IPS-15b (cell line): Measurements from ENCODE around the gene PBOV1.

Experiments
- H3K27me3 ChIP-seq: one replicate; pipeline ENCODE4 v1.6.1; 2013; ENCODE audit warnings: low read length; ENCODE audit not compliant: control insufficient read depth, insufficient read depth
- H3K36me3 ChIP-seq: one replicate; pipeline ENCODE4 v1.6.1; 2013; ENCODE audit warnings: low read length; ENCODE audit not compliant: control insufficient read depth, insufficient read depth
- H3K4me1 ChIP-seq: one replicate; pipeline ENCODE4 v1.6.1; 2013; ENCODE audit warnings: mild to moderate bottlenecking, low read length; ENCODE audit not compliant: control insufficient read depth, insufficient read depth
- H3K4me3 ChIP-seq: one replicate; pipeline ENCODE4 v1.5.1; 2013; ENCODE audit warnings: low read depth, low read length
- H3K9ac ChIP-seq: one replicate; pipeline ENCODE4 v1.6.1; 2013; ENCODE audit warnings: low read depth, mild to moderate bottlenecking, low read length
- H3K9me3 ChIP-seq: one replicate; pipeline ENCODE4 v1.6.1; 2013; ENCODE audit warnings: mild to moderate bottlenecking, low read length; ENCODE audit not compliant: control insufficient read depth, insufficient read depth

The PBOV1 gene

GRCh38 chr6:138198430-138199091, 19.7 kb downstream of the PBOV1 start:
- no peak overlapping the region for H3K4me3 ChIP-seq
- H3K9me3 ChIP-seq = no peaks in the 10 kb centered on the region
- no peaks in the 10 kb centered on the region for H3K36me3 ChIP-seq
- H3K9ac ChIP-seq = no peak overlapping the region
- H3K27me3 ChIP-seq = no peaks in the 10 kb centered on the region
- H3K4me1 ChIP-seq = peaks cover 11% of the 10 kb centered on the region

GRCh38 chr6:138197570-138197969, 20.7 kb downstream of the PBOV1 start:
- no peak overlapping the region for H3K4me3 ChIP-seq
- no peaks in the 10 kb centered on the region for H3K36me3 ChIP-seq
- H3K27me3 ChIP-seq = no peaks in the 10 kb centered on the region
- peaks cover 11% of the 10 kb centered on the region for H3K4me1 ChIP-seq
- no peak overlapping the region for H3K9ac ChIP-seq
- no peaks in the 10 kb centered on the region for H3K9me3 ChIP-seq

GRCh38 chr6:138196122-138196738, 22.1 kb downstream of the PBOV1 start:
- H3K27me3 ChIP-seq = no peaks in the 10 kb centered on the region
- no peaks in the 10 kb centered on the region for H3K9me3 ChIP-seq
- no peak overlapping the region for H3K9ac ChIP-seq
- no peak overlapping the region for H3K4me3 ChIP-seq
- peaks cover 11% of the 10 kb centered on the region for H3K4me1 ChIP-seq
- no peaks in the 10 kb centered on the region for H3K36me3 ChIP-seq

GRCh38 chr6:138194287-138194686, 24.0 kb downstream of the PBOV1 start:
- no peaks in the 10 kb centered on the region for H3K9me3 ChIP-seq

GRCh38 chr6:138188278-138188941, 29.9 kb downstream of the PBOV1 start:
- no peaks in the 10 kb centered on the region for H3K36me3 ChIP-seq
- H3K27me3 ChIP-seq = no peaks in the 10 kb centered on the region
- peaks cover 5% of the 10 kb centered on the region for H3K4me1 ChIP-seq
- no peak overlapping the region for H3K9ac ChIP-seq
- H3K4me3 ChIP-seq = no peak overlapping the region
- H3K9me3 ChIP-seq = no peaks in the 10 kb centered on the region

More at GRCh38 chr6:138194287-138194686, 24.0 kb downstream of the PBOV1 start:
- H3K4me3 ChIP-seq = no peak overlapping the region
- no peaks in the 10 kb centered on the region for H3K27me3 ChIP-seq
- no peaks in the 10 kb centered on the region for H3K36me3 ChIP-seq
- H3K9ac ChIP-seq = no peak overlapping the region
- peaks cover 11% of the 10 kb centered on the region for H3K4me1 ChIP-seq

GRCh38 chr6:138187156-138187555, 31.1 kb downstream of the PBOV1 start:
- H3K9ac ChIP-seq = no peak overlapping the region
- H3K4me1 ChIP-seq = peaks cover 16% of the 10 kb centered on the region
- H3K4me3 ChIP-seq = no peak overlapping the region
- H3K9me3 ChIP-seq = no peaks in the 10 kb centered on the region
- H3K27me3 ChIP-seq = no peaks in the 10 kb centered on the region
- H3K36me3 ChIP-seq = no peaks in the 10 kb centered on the region

- no peak overlapping the region for H3K4me3 ChIP-seq
- peaks cover 19% of the 10 kb centered on the region for H3K4me1 ChIP-seq
- no peaks in the 10 kb centered on the region for H3K36me3 ChIP-seq
- H3K9me3 ChIP-seq = no peaks in the 10 kb centered on the region
- H3K9ac ChIP-seq = no peak overlapping the region
- no peaks in the 10 kb centered on the region for H3K27me3 ChIP-seq
Measured at GRCh38 chr6:138184230-138184629, 34.1 kb downstream of the PBOV1 start.

- Histone ChIP-seq H3K9ac (no peak overlapping the region), H3K36me3 (no peaks in the 10 kb centered on the region), H3K4me1 (peaks cover 19% of the 10 kb centered on the region), H3K27me3 (no peaks in the 10 kb centered on the region), H3K4me3 (no peak overlapping the region), H3K9me3 (no peaks in the 10 kb centered on the region)
Measured at GRCh38 chr6:138183790-138184134, 34.5 kb downstream of the PBOV1 start.

- H3K27me3 ChIP-seq = no peaks in the 10 kb centered on the region
- no peaks in the 10 kb centered on the region for H3K36me3 ChIP-seq
- no peaks in the 10 kb centered on the region for H3K9me3 ChIP-seq
- H3K4me1 ChIP-seq = peaks cover 19% of the 10 kb centered on the region
- peak overlapping the region; percentile 2 for H3K9ac ChIP-seq
- no peak overlapping the region for H3K4me3 ChIP-seq
Measured at GRCh38 chr6:138182939-138183789, 35.1 kb downstream of the PBOV1 start.

- no peak overlapping the region for H3K4me3 ChIP-seq
Measured at GRCh38 chr6:138176652-138177232, 41.5 kb downstream of the PBOV1 start.

GRCh38 chr6:138175596-138175995, 42.7 kb downstream of the PBOV1 start:
- Histone ChIP-seq H3K9ac (no peak overlapping the region), H3K4me1 (peaks cover 3% of the 10 kb centered on the region), H3K4me3 (no peak overlapping the region), H3K36me3 (no peaks in the 10 kb centered on the region), H3K9me3 (no peaks in the 10 kb centered on the region), H3K27me3 (no peaks in the 10 kb centered on the region)

More at GRCh38 chr6:138176652-138177232, 41.5 kb downstream of the PBOV1 start:
- Histone ChIP-seq H3K36me3 (no peaks in the 10 kb centered on the region), H3K4me1 (peaks cover 3% of the 10 kb centered on the region), H3K9me3 (no peaks in the 10 kb centered on the region), H3K27me3 (no peaks in the 10 kb centered on the region), H3K9ac (no peak overlapping the region)
